K562 (cell line): ENCODE measurements around the gene NDUFS8. TPM values are rescaled to one million over a fixed set of nuclear protein-coding genes. Genes with fewer than 3 reads are reported as not detected.
A peak's percentile ranks its signal among the peaks of the same experiment; 100 is the strongest.

Experiments
- ARID2 ChIP-seq: fragments of 450-650 bp; IDR thresholded peaks from 2 replicates; pipeline ENCODE4 v1.6.1; 2017; ENCODE audit warnings: antibody characterized with exemption, mild to moderate bottlenecking
- ATF3 ChIP-seq, 2 experiments: fragments of 450-650 bp in 1 of 2; sonication (generic) in 1 of 2; formaldehyde crosslinking in 1 of 2; IDR thresholded peaks in 1 of 2; conservative IDR thresholded peaks in 1 of 2; 2 replicates each; pipeline versions ENCODE4 v1.6.1 to v1.8.1; 2016 to 2023; ENCODE audit warnings: mild to moderate bottlenecking in 2 of 2, moderate library complexity in 2 of 2, inconsistent platforms in 1 of 2, missing genetic modification reagents in 1 of 2
- CEBPG ChIP-seq, 3 experiments: fragments of 200-800 bp in 1 of 3; sonication (Bioruptor generic) in 1 of 3; sonication (generic) in 1 of 3; formaldehyde crosslinking in 1 of 3; IDR thresholded peaks in 2 of 3; conservative IDR thresholded peaks in 1 of 3; 2 replicates each; pipeline versions ENCODE4 v1.6.1 to v1.8.0; 2016 to 2022; ENCODE audit warnings: missing compliant biosample characterization in 2 of 3, missing genetic modification characterization in 2 of 3, mild to moderate bottlenecking in 1 of 3, missing genetic modification reagents in 1 of 3
- CREB5 ChIP-seq: fragments of 250-450 bp; sonication (Bioruptor Pico); IDR thresholded peaks from 2 replicates; pipeline ENCODE4 v1.5.0; 2020; ENCODE audit warnings: mild to moderate bottlenecking
- KDM2B ChIP-seq: fragments of 250-450 bp; sonication (Bioruptor Pico); IDR thresholded peaks from 2 replicates; pipeline ENCODE4 v1.8.0; 2021; ENCODE audit warnings: mild to moderate bottlenecking, moderate library complexity
- NELFE ChIP-seq: IDR thresholded peaks from 2 replicates; pipeline ENCODE4 v1.6.1; 2011; ENCODE audit warnings: mild to moderate bottlenecking; ENCODE audit not compliant: insufficient read depth, insufficient read length
- POLR2G ChIP-seq: fragments of 200-400 bp; formaldehyde crosslinking; IDR thresholded peaks from 2 replicates; pipeline ENCODE4 v1.6.1; 2017; ENCODE audit warnings: low read depth, mild to moderate bottlenecking, antibody characterized with exemption, low read length, moderate library complexity
- PURB ChIP-seq: sonication (generic); formaldehyde crosslinking; IDR thresholded peaks from 2 replicates; pipeline ENCODE4 v1.9.0; 2021; ENCODE audit warnings: low read depth, mild to moderate bottlenecking, missing genetic modification reagents
- SIX5 ChIP-seq, 2 experiments: IDR thresholded peaks; 2 replicates each; pipeline ENCODE4 v1.6.1; 2011; ENCODE audit warnings: low read length in 2 of 2, borderline replicate concordance in 1 of 2, low read depth in 1 of 2, mild to moderate bottlenecking in 1 of 2, moderate library complexity in 1 of 2; ENCODE audit not compliant: insufficient read depth in 1 of 2
- SMARCA4 ChIP-seq: fragments of 450-650 bp; IDR thresholded peaks from 2 replicates; pipeline ENCODE4 v1.6.1; 2016
- TEAD1 ChIP-seq, 2 experiments: fragments of 450-650 bp in 1 of 2; sonication (generic) in 1 of 2; formaldehyde crosslinking; IDR thresholded peaks; 2 replicates each; pipeline versions ENCODE4 v1.4.0 to v1.8.0; 2020 to 2022; ENCODE audit warnings: mild to moderate bottlenecking in 2 of 2, missing genetic modification reagents in 1 of 2
- YY1 ChIP-seq, 3 experiments: IDR thresholded peaks; 2 replicates each; pipeline ENCODE4 v1.6.1; 2011; ENCODE audit warnings: low read length in 2 of 3, mild to moderate bottlenecking in 2 of 3, moderate library complexity in 2 of 3, borderline replicate concordance in 1 of 3, control low read depth in 1 of 3, low read depth in 1 of 3; ENCODE audit not compliant: insufficient read depth in 3 of 3, insufficient replicate concordance in 2 of 3, control insufficient read depth in 1 of 3, insufficient read length in 1 of 3; ENCODE audit errors: extremely low read depth in 1 of 3
- ZBTB12 ChIP-seq: fragments of 250-450 bp; sonication (Bioruptor Pico); IDR thresholded peaks from 2 replicates; pipeline ENCODE4 v1.4.0; 2020
- ZBTB17 ChIP-seq: fragments of 450-650 bp; formaldehyde crosslinking; IDR thresholded peaks from 2 replicates; pipeline ENCODE4 v1.4.0; 2020; ENCODE audit warnings: mild to moderate bottlenecking
- ZKSCAN8 ChIP-seq: fragments of 200-800 bp; sonication (Bioruptor generic); IDR thresholded peaks from 2 replicates; pipeline ENCODE4 v1.6.1; 2016; ENCODE audit warnings: missing genetic modification characterization, missing compliant biosample characterization
- ZNF140 ChIP-seq: fragments of 250-450 bp; sonication (Bioruptor Pico); IDR thresholded peaks from 2 replicates; pipeline ENCODE4 v1.8.0; 2021; ENCODE audit warnings: moderate library complexity, mild to moderate bottlenecking, inconsistent platforms
- ZNF239 ChIP-seq: fragments of 250-450 bp; sonication (Bioruptor Pico); IDR thresholded peaks from 2 replicates; pipeline ENCODE4 v1.4.0; 2020; ENCODE audit warnings: mild to moderate bottlenecking
- ZNF395 ChIP-seq: fragments of 200-800 bp; sonication (Bioruptor generic); IDR thresholded peaks from 2 replicates; pipeline ENCODE4 v1.6.1; 2017; ENCODE audit warnings: missing genetic modification characterization, missing compliant biosample characterization
- polyA plus RNA-seq, 8 experiments: library from polyadenylated mRNA; depleted of rRNA in 4 of 8; stranded (reverse) in 5 of 8; unstranded in 3 of 8; fragments of >200 nt; fragmentation: Nextera tagmentation in 2 of 8; fragmentation: Illumina TruSeq in 1 of 8; extraction: Ambion mirVana in 2 of 8; extraction: Trizol in 1 of 8; gene quantifications; 2 replicates each; pipeline versions ENCODE4 v1.2.1 to v1.2.3, GENCODE V29; 2011 to 2014; ENCODE audit warnings: inconsistent platforms in 1 of 8, missing spikeins in 1 of 8
- total RNA-seq, 7 experiments: library from RNA; depleted of rRNA in 6 of 7; stranded (reverse); fragments of >200 nt in 6 of 7; fragmentation: Illumina TruSeq in 2 of 7; extraction: Trizol in 2 of 7; gene quantifications; 2 replicates each; pipeline versions ENCODE4 v1.2.1 to v1.2.3, GENCODE V29; 2011 to 2021; ENCODE audit warnings: low replicate concordance in 1 of 7

Gene NDUFS8
- total and polyA plus RNA-seq, 9 of the 15 experiments (the other 6 are each of a cell fraction or from before 2014, with no cell fraction given) = 36.5 to 351 (median 101) TPM

- TF ChIP-seq SIX5 (IDR thresholded peaks at IDR 0.05; ENCODE audit: borderline replicate concordance in 1 of 2, insufficient read depth in 1 of 2, low read depth in 1 of 2, low read length in 2 of 2) (no peak), CEBPG (CRISPR knock-in tag; IDR thresholded peaks at IDR 0.05) (no peak), CEBPG (tag; conservative IDR thresholded peaks at IDR 0.05 in 1 of 2, IDR thresholded peaks at IDR 0.05 in 1 of 2) (no peak), ZKSCAN8 (CRISPR knock-in tag) (no peak), ZBTB12 (CRISPR knock-in tag) (no peak), ARID2 (no peak), ZNF140 (CRISPR knock-in tag) (no peak), POLR2G (peak; percentile 92), ZNF239 (CRISPR knock-in tag) (peak; percentile 53), PURB (CRISPR knock-in tag) (no peak), NELFE (no peak), TEAD1 (CRISPR knock-in tag; IDR thresholded peaks at IDR 0.05) (no peak), ATF3 (IDR thresholded peaks at IDR 0.05) (no peak), ATF3 (CRISPR knock-in tag; conservative IDR thresholded peaks at IDR 0.05) (no peak), CREB5 (no peak), SMARCA4 (no peak), KDM2B (0 out of 2 replicates have a peak, but pooled peaks have one; percentile 46), ZNF395 (CRISPR knock-in tag) (no peak), YY1 (IDR thresholded peaks at IDR 0.05; ENCODE audit: borderline replicate concordance in 1 of 3, control insufficient read depth in 1 of 3, extremely low read depth in 1 of 3, insufficient read depth in 3 of 3, insufficient read length in 1 of 3, insufficient replicate concordance in 2 of 3, low read depth in 1 of 3, low read length in 2 of 3) (peak in 1 of 3 experiments; percentile 34), ZBTB17 (CRISPR knock-in tag) (no peak)
Measured at GRCh38 chr11:68038718-68039525, 8.4 kb downstream of the NDUFS8 start, which contains the start of gene TCIRG1 (continued).
